Epithelial cell of proximal tubule (primary cell): ENCODE data around the gene DAPK1. TPM values are rescaled to one million over a fixed set of nuclear protein-coding genes. Genes with fewer than 3 reads are reported as not detected.

ENCODE experiments used
- DNase-seq: peaks from one replicate; pipeline ENCODE4 v3.0.0-alpha.2; 2011; ENCODE audit warnings: low read depth
- H3K4me3 ChIP-seq: 2 replicates; pipeline ENCODE4 v1.5.1; 2011; ENCODE audit warnings: low read depth, mild to moderate bottlenecking, low read length
- CTCF ChIP-seq: conservative IDR thresholded peaks from 2 replicates; pipeline ENCODE4 v1.5.1; 2012; ENCODE audit warnings: low read depth, mild to moderate bottlenecking, low read length
- total RNA-seq: library from RNA; depleted of rRNA; stranded (reverse); fragments of >200 nt; gene quantifications from 2 replicates; pipeline ENCODE4 v1.2.3, GENCODE V29; 2015

Gene DAPK1
- total RNA-seq = 45.5 and 46.3 TPM in 2 replicates

- peak within 1 kb of the TSS; percentile 83 for H3K4me3 ChIP-seq
- DNase-seq = no peak
- TF ChIP-seq CTCF = peak; percentile 12
Measured at GRCh38 chr9:87497604-87498045, at the start of gene DAPK1. Gene DAPK1 (plus strand): TSS chr9:87497867. CDS start chr9:87499078, 1,211 bp downstream.

- TF ChIP-seq CTCF = no peak
- DNase-seq = no peak
- no peak overlapping the region for H3K4me3 ChIP-seq
Measured at GRCh38 chr9:87451149-87451548, 46.5 kb upstream of the DAPK1 start.

GRCh38 chr9:87455407-87455806 lies 42.3 kb upstream of the DAPK1 start:
- DNase-seq = no peak
- H3K4me3 ChIP-seq = no peak overlapping the region
- TF ChIP-seq CTCF = no peak

- TF ChIP-seq CTCF = no peak
- no peak overlapping the region for H3K4me3 ChIP-seq
Measured at GRCh38 chr9:87461256-87461655, 36.4 kb upstream of the DAPK1 start.

GRCh38 chr9:87464110-87464991 lies 33.3 kb upstream of the DAPK1 start:
- DNase-seq = peak; percentile 12
- H3K4me3 ChIP-seq = no peak overlapping the region
- no peak for TF ChIP-seq CTCF

More at GRCh38 chr9:87461256-87461655, 36.4 kb upstream of the DAPK1 start:
- DNase-seq = no peak

GRCh38 chr9:87464992-87465378 lies 32.7 kb upstream of the DAPK1 start:
- no peak for TF ChIP-seq CTCF
- no peak overlapping the region for H3K4me3 ChIP-seq
- DNase-seq = no peak

- no peak for TF ChIP-seq CTCF
- no peak for DNase-seq
- no peak overlapping the region for H3K4me3 ChIP-seq
Measured at GRCh38 chr9:87465816-87466215, 31.9 kb upstream of the DAPK1 start.
